Bronchial epithelial cell (primary cell): ENCODE measurements around the gene PADI3. TPM values are rescaled to one million over a fixed set of nuclear protein-coding genes. Genes with fewer than 3 reads are reported as not detected.
A peak's percentile ranks its signal among the peaks of the same experiment; 100 is the strongest.

Experiments
- DNase-seq: peaks from one replicate; pipeline ENCODE4 v3.0.0-alpha.2; 2010; ENCODE audit warnings: low read depth
- FAIRE-seq: peaks from 2 replicates; lab custom pipeline; 2011; peaks lifted over from hg19 to GRCh38; lab: Jason Lieb, UNC
- H3K27me3 ChIP-seq: 2 replicates; pipeline ENCODE4 v1.5.1; 2011; ENCODE audit warnings: low read length; ENCODE audit not compliant: control insufficient read depth, insufficient read depth
- H3K36me3 ChIP-seq: 2 replicates; pipeline ENCODE4 v1.5.1; 2011; ENCODE audit warnings: low read length; ENCODE audit not compliant: control insufficient read depth, insufficient read depth
- H3K4me3 ChIP-seq: 2 replicates; pipeline ENCODE4 v1.5.1; 2011; ENCODE audit warnings: mild to moderate bottlenecking, low read depth, low read length, control low read depth
- CTCF ChIP-seq: IDR thresholded peaks from 2 replicates; pipeline ENCODE4 v1.5.1; 2011; ENCODE audit warnings: mild to moderate bottlenecking, moderate library complexity, low read length, control low read depth, inconsistent platforms; ENCODE audit not compliant: insufficient read depth, severe bottlenecking
- total RNA-seq: library from RNA; depleted of rRNA; stranded (reverse); fragments of >200 nt; gene quantifications from 2 replicates; pipeline ENCODE4 v1.2.1, GENCODE V29; 2014

PADI3 gene
- total RNA-seq, 1 donor from 2014 or later, result 0.26 TPM

DNA sequence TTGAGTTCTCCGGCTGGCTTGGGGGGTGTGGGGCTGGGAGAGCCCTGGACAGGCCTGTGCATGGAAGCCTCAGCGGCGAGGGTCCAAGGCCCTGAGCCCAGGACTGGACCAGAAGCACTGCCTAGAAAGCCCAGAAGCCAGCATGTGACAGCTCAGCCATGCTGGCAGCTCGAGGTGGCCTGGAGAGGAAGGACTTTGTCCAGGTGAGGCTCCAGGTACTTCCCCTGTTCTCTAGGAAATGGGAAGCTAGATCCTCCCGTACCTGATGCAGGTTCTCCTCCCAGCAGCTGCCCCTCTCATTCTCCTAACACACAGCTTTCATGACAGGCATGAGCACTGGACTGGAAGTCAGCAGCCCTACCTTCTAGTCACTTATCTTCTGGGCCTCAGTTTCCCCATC is 6.4 kb downstream of the PADI3 start:
- FAIRE-seq, result no peak
- Histone ChIP-seq H3K27me3 (no peaks in the 10 kb centered on the region), H3K36me3 (no peaks in the 10 kb centered on the region), H3K4me3 (no peak overlapping the region)
- no peak for DNase-seq
- TF ChIP-seq CTCF, result no peak

DNA sequence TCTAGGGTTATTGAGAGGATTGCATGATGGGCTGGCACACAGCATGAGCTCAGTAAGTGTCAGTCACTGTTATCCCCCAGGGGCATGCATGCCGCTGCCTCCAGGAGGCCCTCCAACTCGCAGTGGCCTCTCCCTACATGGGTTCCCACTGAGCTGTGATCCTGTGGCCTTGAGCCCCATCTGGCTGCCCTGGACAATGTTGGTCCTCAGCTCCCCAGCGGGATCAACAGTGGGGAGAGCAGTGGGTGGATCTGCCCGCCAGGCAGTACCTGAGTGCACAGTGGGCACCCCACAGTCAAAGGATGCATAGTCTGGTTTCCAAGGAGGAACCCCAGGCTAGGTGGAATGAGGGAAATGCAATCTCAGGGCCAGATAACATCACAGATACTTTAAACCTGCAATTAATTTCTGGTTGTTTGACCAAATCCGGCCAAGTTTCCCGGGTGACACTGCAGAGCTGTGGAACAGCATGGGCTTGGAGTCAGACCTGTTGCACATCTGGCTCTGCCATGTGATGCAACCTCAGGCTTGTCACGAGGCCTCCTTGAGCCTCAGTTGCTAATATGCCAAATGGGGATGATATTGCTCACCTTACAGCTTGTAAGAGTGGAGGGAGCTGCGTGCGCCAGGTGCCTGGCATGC is 9.3 kb downstream of the PADI3 start:
- DNase-seq (no peak), FAIRE-seq (no peak)
- Histone ChIP-seq H3K27me3 (no peaks in the 10 kb centered on the region), H3K36me3 (no peaks in the 10 kb centered on the region), H3K4me3 (no peak overlapping the region)
- no peak for TF ChIP-seq CTCF

GRCh38 chr1:17258758-17259130 is 9.8 kb downstream of the PADI3 start:
- FAIRE-seq (peak; percentile 13), DNase-seq (peak; percentile 46)
- Histone ChIP-seq H3K4me3 (no peak overlapping the region), H3K36me3 (no peaks in the 10 kb centered on the region), H3K27me3 (no peaks in the 10 kb centered on the region)
- TF ChIP-seq CTCF, result no peak

GRCh38 chr1:17259233-17259873 is 10.5 kb downstream of the PADI3 start:
- no peak for TF ChIP-seq CTCF
- no peak overlapping the region for H3K4me3 ChIP-seq
- FAIRE-seq (no peak), DNase-seq (no peak)
- H3K27me3 ChIP-seq, result no peaks in the 10 kb centered on the region
- no peaks in the 10 kb centered on the region for H3K36me3 ChIP-seq

GRCh38 chr1:17260264-17260663 is 11.4 kb downstream of the PADI3 start:
- no peak for TF ChIP-seq CTCF
- FAIRE-seq (no peak), DNase-seq (no peak)
- Histone ChIP-seq H3K36me3 (no peaks in the 10 kb centered on the region), H3K4me3 (no peak overlapping the region), H3K27me3 (no peaks in the 10 kb centered on the region)
